ENCODE results near the gene GJD2.

DNA sequence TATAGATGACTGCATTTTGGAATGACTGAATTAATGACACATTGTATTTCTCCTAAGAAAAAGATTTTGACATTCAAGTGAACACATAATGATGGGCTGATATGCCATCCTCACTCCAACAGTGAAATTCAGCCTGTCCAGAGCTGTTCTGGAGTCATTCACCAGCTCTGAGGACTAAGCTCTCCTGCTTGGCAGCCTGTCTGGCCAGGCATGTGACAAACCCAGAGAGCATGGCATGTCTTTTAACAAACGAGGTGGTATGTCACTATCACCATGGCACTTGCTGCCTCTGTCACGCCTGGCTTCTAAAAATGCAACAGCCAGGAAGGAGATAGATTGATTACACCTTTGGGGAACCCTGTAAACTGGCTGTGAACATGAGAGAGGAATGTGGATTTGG is 39.1 kb upstream of the GJD2 start:
- TF ChIP-seq, protein P1, sequence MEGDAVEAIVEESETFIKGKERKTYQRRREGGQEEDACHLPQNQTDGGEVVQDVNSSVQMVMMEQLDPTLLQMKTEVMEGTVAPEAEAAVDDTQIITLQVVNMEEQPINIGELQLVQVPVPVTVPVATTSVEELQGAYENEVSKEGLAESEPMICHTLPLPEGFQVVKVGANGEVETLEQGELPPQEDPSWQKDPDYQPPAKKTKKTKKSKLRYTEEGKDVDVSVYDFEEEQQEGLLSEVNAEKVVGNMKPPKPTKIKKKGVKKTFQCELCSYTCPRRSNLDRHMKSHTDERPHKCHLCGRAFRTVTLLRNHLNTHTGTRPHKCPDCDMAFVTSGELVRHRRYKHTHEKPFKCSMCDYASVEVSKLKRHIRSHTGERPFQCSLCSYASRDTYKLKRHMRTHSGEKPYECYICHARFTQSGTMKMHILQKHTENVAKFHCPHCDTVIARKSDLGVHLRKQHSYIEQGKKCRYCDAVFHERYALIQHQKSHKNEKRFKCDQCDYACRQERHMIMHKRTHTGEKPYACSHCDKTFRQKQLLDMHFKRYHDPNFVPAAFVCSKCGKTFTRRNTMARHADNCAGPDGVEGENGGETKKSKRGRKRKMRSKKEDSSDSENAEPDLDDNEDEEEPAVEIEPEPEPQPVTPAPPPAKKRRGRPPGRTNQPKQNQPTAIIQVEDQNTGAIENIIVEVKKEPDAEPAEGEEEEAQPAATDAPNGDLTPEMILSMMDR (IDR thresholded peaks at IDR 0.05), result no peak
- TF ChIP-seq POLR2A (IDR thresholded peaks at IDR 0.05), result peak in 1 of 2 donors; percentile 39
